Cardiac fibroblast (primary cell): ENCODE results near the gene TEX54.

Experiments used
- DNase-seq, 2 donors: peaks; one replicate each; pipeline versions ENCODE4 v3.0.0 to v3.0.0-alpha.2; 2010; ENCODE audit warnings: low read depth in 2 of 2
- H3K4me3 ChIP-seq, 2 donors: replicated peaks in 1 of 2; 1 replicate in 1 of 2; 2 replicates in 1 of 2; pipeline ENCODE4 v1.5.1; 2011; ENCODE audit warnings: low read depth in 2 of 2, low read length in 2 of 2, mild to moderate bottlenecking in 2 of 2, moderate library complexity in 1 of 2
- TF ChIP-seq, protein P1 (sequence below): IDR thresholded peaks from one replicate; pipeline ENCODE4 v1.5.1; 2011; ENCODE audit warnings: low read depth, mild to moderate bottlenecking, low read length, inconsistent platforms

TEX54 gene

DNA sequence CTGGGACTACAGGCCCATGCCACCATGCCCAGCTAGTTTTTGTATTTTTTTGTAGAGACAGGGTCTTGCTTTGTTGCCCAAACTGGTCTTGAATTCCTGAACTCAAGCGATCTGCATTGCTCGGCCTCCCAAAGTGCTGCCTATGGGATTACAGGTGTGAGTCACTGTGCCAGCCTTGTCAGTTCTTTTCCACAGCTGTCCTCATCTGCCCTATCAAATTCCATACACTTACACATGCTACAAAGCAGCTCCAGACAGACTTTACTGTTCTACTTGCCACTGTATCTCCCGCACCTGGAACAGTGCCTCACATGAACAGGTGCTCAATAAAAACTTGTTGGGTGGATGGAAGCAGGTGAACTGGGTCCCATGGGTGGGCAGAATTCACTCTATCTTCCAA lies 9.0 kb downstream of the TEX54 start:
- no peak overlapping the region for H3K4me3 ChIP-seq
- no peak for DNase-seq
- TF ChIP-seq, protein P1, sequence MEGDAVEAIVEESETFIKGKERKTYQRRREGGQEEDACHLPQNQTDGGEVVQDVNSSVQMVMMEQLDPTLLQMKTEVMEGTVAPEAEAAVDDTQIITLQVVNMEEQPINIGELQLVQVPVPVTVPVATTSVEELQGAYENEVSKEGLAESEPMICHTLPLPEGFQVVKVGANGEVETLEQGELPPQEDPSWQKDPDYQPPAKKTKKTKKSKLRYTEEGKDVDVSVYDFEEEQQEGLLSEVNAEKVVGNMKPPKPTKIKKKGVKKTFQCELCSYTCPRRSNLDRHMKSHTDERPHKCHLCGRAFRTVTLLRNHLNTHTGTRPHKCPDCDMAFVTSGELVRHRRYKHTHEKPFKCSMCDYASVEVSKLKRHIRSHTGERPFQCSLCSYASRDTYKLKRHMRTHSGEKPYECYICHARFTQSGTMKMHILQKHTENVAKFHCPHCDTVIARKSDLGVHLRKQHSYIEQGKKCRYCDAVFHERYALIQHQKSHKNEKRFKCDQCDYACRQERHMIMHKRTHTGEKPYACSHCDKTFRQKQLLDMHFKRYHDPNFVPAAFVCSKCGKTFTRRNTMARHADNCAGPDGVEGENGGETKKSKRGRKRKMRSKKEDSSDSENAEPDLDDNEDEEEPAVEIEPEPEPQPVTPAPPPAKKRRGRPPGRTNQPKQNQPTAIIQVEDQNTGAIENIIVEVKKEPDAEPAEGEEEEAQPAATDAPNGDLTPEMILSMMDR: no peak

GRCh38 chr11:62817129-62817528 lies 15.5 kb downstream of the TEX54 start:
- no peak overlapping the region for H3K4me3 ChIP-seq
- no peak for DNase-seq
- TF ChIP-seq, protein P1: no peak

- DNase-seq: no peak
- TF ChIP-seq, protein P1: no peak
- no peak overlapping the region for H3K4me3 ChIP-seq
Measured at GRCh38 chr11:62816557-62816956, 16.1 kb downstream of the TEX54 start.

DNA sequence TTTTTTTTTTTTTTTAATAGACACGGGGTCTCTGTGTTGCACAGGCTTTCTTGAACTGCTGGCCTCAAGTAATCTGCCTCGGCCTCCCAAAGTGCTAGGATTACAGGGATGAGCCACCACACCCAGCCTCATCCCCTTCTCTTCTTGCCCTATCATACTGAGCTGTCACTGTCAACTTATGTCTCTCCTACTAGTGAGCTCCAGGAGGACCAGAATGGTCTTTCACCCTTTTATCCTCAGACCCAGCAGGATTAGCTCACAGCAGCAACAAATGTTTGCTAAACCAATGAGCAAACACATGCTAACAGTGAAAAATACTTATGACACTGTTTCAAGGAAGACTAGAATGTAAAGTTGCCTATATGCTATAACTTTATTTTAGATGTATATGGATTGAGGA lies 21.0 kb downstream of the TEX54 start:
- TF ChIP-seq, protein P1: no peak
- DNase-seq: no peak
- H3K4me3 ChIP-seq: no peak overlapping the region

- TF ChIP-seq, protein P1: no peak
- no peak overlapping the region for H3K4me3 ChIP-seq
- no peak for DNase-seq
Measured at GRCh38 chr11:62810748-62811147, 21.9 kb downstream of the TEX54 start.

DNA sequence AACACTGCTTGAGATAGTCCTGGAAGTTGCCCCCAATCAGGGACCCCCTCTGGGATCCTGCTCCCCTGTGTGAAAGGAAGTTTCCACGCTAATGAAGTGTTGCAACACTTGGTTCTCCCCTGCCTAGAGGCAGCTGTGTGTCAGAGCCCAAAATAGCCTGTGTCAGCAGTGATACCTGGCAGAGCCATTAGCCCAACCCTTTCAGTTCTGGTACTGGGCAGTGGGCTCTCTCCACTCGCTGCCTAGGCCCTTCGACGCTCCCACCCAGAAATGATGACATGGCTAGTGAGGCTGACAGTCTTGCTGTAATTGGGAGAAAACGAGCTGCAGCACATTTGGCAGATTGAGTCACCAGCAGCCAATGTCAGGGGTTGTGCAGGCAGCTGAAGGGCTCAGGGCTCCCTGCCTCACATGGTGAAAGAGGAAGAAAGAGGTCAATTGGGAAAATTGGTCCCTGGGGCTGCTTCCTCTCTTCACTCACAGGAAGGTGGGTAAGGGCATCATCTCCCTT lies 26.0 kb downstream of the TEX54 start:
- DNase-seq: peak; percentile 48 to 59
- TF ChIP-seq, protein P1: no peak
- H3K4me3 ChIP-seq: no peak overlapping the region

GRCh38 chr11:62805961-62806441 lies 26.6 kb downstream of the TEX54 start:
- TF ChIP-seq, protein P1: no peak
- peak overlapping the region; percentile 85 to 91 for H3K4me3 ChIP-seq
- peak in 1 of 2 donors; percentile 42 for DNase-seq
